Measurements from ENCODE around the gene CCDC91.

CCDC91 gene

GRCh38 chr12:28442101-28442500 is 251.8 kb downstream of the CCDC91 start:
- TF ChIP-seq REST (IDR thresholded peaks at IDR 0.05; ENCODE audit: insufficient read depth in 1 of 2, low read depth in 2 of 2, low read length in 2 of 2) (no peak), TAF1 (IDR thresholded peaks at IDR 0.05; ENCODE audit: borderline replicate concordance, insufficient read depth, low read length) (no peak), SIN3A (IDR thresholded peaks at IDR 0.05; ENCODE audit: borderline replicate concordance, insufficient read depth, low read length) (no peak), FOXP2 (optimal IDR thresholded peaks at IDR 0.05; ENCODE audit: borderline replicate concordance, extremely low read depth, extremely low read length, insufficient read depth) (no peak), POLR2AphosphoS5 (IDR thresholded peaks at IDR 0.05; ENCODE audit: low read depth, low read length) (no peak)

GRCh38 chr12:28443337-28443736 is 253.1 kb downstream of the CCDC91 start:
- TF ChIP-seq REST (IDR thresholded peaks at IDR 0.05; ENCODE audit: insufficient read depth in 1 of 2, low read depth in 2 of 2, low read length in 2 of 2) (no peak), FOXP2 (optimal IDR thresholded peaks at IDR 0.05; ENCODE audit: borderline replicate concordance, extremely low read depth, extremely low read length, insufficient read depth) (no peak), POLR2AphosphoS5 (IDR thresholded peaks at IDR 0.05; ENCODE audit: low read depth, low read length) (no peak), TAF1 (IDR thresholded peaks at IDR 0.05; ENCODE audit: borderline replicate concordance, insufficient read depth, low read length) (no peak), SIN3A (IDR thresholded peaks at IDR 0.05; ENCODE audit: borderline replicate concordance, insufficient read depth, low read length) (no peak)

GRCh38 chr12:28446031-28446430 is 255.8 kb downstream of the CCDC91 start:
- TF ChIP-seq FOXP2 (optimal IDR thresholded peaks at IDR 0.05; ENCODE audit: borderline replicate concordance, extremely low read depth, extremely low read length, insufficient read depth), result no peak
- no peak for TF ChIP-seq TAF1 (IDR thresholded peaks at IDR 0.05; ENCODE audit: borderline replicate concordance, insufficient read depth, low read length)
- TF ChIP-seq SIN3A (IDR thresholded peaks at IDR 0.05; ENCODE audit: borderline replicate concordance, insufficient read depth, low read length), result no peak
- TF ChIP-seq POLR2AphosphoS5 (IDR thresholded peaks at IDR 0.05; ENCODE audit: low read depth, low read length), result no peak
- TF ChIP-seq REST (IDR thresholded peaks at IDR 0.05; ENCODE audit: insufficient read depth in 1 of 2, low read depth in 2 of 2, low read length in 2 of 2), result no peak

DNA sequence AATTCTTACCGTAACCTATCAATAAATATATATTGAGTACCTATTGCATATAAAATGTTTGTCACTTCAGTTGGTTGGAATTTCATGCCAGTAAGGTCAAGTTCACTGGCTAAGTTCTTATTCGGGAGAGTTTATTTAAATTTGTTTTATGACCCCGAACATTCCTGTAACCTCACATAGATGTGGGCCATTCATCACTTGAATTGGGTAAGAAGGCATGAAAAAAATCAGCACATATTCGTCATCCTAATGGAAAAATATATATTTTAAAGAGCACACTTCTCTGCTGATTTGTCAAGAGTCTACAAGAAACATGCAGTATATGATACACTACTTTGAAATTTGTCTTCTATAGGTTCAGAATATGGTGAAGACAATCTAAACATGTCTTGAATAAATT is 263.4 kb downstream of the CCDC91 start:
- TF ChIP-seq TAF1 (IDR thresholded peaks at IDR 0.05; ENCODE audit: borderline replicate concordance, insufficient read depth, low read length) (no peak), POLR2AphosphoS5 (IDR thresholded peaks at IDR 0.05; ENCODE audit: low read depth, low read length) (no peak), FOXP2 (optimal IDR thresholded peaks at IDR 0.05; ENCODE audit: borderline replicate concordance, extremely low read depth, extremely low read length, insufficient read depth) (no peak), REST (IDR thresholded peaks at IDR 0.05; ENCODE audit: insufficient read depth in 1 of 2, low read depth in 2 of 2, low read length in 2 of 2) (no peak), SIN3A (IDR thresholded peaks at IDR 0.05; ENCODE audit: borderline replicate concordance, insufficient read depth, low read length) (no peak)

Measured in PFSK-1 (cell line).